Activated CD4-positive, alpha-beta memory T cell treated with anti-CD3 and anti-CD28 coated beads for 36 hours (primary cell): ENCODE results near the gene GALNT2. TPM values are rescaled to one million over a fixed set of nuclear protein-coding genes. Genes with fewer than 3 reads are reported as not detected.
A peak's percentile ranks its signal among the peaks of the same experiment; 100 is the strongest.

Source experiments
- CTCF ChIA-PET: fragments of 350-600 bp; sonication (Branson Sonifier 250); formaldehyde crosslinking; loops from one replicate; lab custom pipeline; 2021; ENCODE audit warnings: antibody characterized with exemption, inconsistent platforms; lab: Charles Lee
- POLR2A ChIA-PET: fragments of 350-600 bp; sonication (Branson Sonifier 250); formaldehyde crosslinking; loops from one replicate; lab custom pipeline; 2021; ENCODE audit warnings: antibody characterized with exemption; lab: Charles Lee
- DNase-seq: peaks from one replicate; pipeline ENCODE4 v3.0.0-alpha.2; 2020
- H3K27ac Mint-ChIP-seq: one replicate; pipeline ENCODE4 v1.8.0; 2021; ENCODE audit warnings: mixed read lengths
- H3K27me3 Mint-ChIP-seq: one replicate; pipeline ENCODE4 v1.8.0; 2021; ENCODE audit warnings: mixed read lengths
- H3K36me3 Mint-ChIP-seq: one replicate; pipeline ENCODE4 v1.8.0; 2021; ENCODE audit warnings: mixed read lengths
- H3K4me1 Mint-ChIP-seq: one replicate; pipeline ENCODE4 v1.8.0; 2021; ENCODE audit warnings: low read depth, mixed read lengths
- H3K4me3 Mint-ChIP-seq: one replicate; pipeline ENCODE4 v1.8.0; 2021; ENCODE audit warnings: mild to moderate bottlenecking, mixed read lengths
- H3K9me3 Mint-ChIP-seq: one replicate; pipeline ENCODE4 v1.8.0; 2021; ENCODE audit warnings: mixed read lengths
- intact Hi-C: fragments of 100-400 bp; cut with micrococcal nuclease; formaldehyde crosslinking; loops from one replicate; pipeline ENCODE4 v1.15.1; 2023
- total RNA-seq, 2 experiments: library from RNA; stranded (reverse); gene quantifications; one replicate each; pipeline ENCODE4 v1.2.3, GENCODE V29; 2021

The GALNT2 gene
- total RNA-seq, 2 experiments from 2014 or later: 49.5 to 51.0 TPM

DNA sequence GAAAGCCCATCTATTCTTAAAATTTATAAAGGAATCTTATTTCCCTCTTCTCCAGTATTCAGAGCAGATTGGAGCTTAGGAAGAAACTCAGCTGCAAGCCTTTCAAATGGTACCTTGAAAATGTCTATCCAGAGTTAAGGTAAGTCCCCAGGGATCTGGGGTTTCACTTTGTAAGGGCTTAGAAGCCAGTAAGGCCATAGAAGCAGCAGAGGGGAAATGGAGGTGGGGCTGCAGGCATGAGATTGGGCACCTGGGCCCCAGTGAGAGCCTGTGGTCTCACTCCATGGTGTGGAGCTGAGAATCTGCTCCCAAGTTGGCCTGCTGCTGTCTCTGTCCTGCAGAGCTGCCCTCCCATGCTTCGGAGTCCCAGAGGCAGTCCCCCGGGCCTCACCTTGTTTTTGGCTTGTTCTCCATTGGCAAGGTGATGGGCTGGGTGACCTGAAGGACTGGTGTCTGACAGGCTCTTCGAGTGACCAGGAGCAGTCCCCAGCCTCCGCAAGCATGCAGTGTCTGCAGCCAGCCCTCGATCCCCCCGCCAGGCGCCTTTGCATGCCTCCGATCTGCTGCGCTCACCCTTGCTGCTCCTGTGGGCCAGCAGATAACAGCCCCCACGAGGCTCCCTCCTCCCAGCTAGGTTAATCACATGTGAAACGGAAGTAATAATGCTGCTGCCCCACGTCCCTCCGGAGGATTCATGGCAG, 196.0 kb downstream of the GALNT2 start:
- Mint-ChIP-seq H3K36me3 (peaks cover 34% of the 10 kb centered on the region), H3K4me3 (no peak overlapping the region), H3K27ac (no peak overlapping the region), H3K9me3 (no peaks in the 10 kb centered on the region), H3K27me3 (no peaks in the 10 kb centered on the region), H3K4me1 (no peaks in the 10 kb centered on the region)
- ChIA-PET CTCF (no interaction called here), POLR2A (no interaction called here)
- DNase-seq: no peak
- intact Hi-C loops: no loop called here

DNA sequence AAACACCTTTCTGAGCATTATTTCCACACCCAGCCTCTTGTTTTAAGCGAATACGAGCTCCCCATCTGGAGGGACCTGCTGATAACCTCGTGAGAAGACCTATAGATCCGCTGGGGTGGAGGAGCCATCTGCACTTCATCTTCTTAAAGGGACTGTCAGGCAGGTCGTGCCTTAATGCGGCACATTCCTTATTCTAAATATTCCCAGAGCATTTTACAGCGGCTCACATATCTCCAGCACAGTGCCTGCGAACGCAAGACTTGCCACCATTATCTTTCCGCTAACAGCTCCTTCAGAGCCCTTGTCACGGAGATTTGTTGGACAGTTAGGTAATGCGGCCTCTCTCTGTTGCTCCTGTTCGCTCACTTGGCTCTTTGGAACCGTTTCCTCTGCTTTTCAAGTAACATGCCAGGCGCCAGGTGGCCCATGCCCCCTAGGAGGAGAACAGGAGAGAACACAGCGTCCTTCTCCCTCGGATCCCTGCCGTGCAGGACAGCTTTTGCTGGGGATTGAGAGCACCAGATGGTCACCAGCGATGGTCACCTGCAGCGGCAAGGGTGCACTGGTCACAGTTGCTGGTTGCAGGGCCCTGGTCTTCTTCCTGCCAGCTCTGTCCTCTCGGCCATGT, 196.6 kb downstream of the GALNT2 start:
- no peak for DNase-seq
- Mint-ChIP-seq H3K4me1 (no peaks in the 10 kb centered on the region), H3K36me3 (peaks cover 34% of the 10 kb centered on the region), H3K4me3 (no peak overlapping the region), H3K9me3 (no peaks in the 10 kb centered on the region), H3K27me3 (no peaks in the 10 kb centered on the region), H3K27ac (no peak overlapping the region)
- intact Hi-C loops: no loop called here
- ChIA-PET POLR2A (no interaction called here), CTCF (no interaction called here)

DNA sequence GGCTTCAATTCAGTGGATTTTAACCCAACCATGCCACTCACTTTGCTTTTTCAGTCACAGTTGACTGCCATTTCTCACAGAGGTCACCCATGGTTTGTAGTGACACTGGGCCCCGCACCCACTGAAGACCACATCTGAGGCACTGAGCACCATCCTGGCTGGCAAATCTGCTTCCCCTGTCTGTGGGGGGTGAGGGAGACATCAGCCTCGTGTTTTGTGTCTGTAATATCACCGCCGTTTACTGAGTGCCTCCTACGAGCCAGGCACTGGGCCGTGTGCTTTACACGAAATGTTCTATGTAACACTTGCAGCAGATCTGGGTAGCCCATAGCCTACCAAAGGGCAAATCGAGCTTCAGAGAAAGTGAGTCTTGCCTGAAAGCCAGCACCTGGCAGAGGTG, 197.3 kb downstream of the GALNT2 start:
- H3K4me1 Mint-ChIP-seq: peaks cover 2% of the 10 kb centered on the region
- no peak overlapping the region for H3K27ac Mint-ChIP-seq
- no peak for DNase-seq
- peaks cover 33% of the 10 kb centered on the region for H3K36me3 Mint-ChIP-seq
- no peak overlapping the region for H3K4me3 Mint-ChIP-seq
- CTCF ChIA-PET: no interaction called here
- H3K9me3 Mint-ChIP-seq: no peaks in the 10 kb centered on the region
- POLR2A ChIA-PET: interaction anchor here (0.6 kb wide), 2 partner anchors 78 to 838 kb away, joined by 3 read pairs; no protein-coding TSS in a partner anchor
- intact Hi-C loops: no loop called here
- H3K27me3 Mint-ChIP-seq: no peaks in the 10 kb centered on the region

DNA sequence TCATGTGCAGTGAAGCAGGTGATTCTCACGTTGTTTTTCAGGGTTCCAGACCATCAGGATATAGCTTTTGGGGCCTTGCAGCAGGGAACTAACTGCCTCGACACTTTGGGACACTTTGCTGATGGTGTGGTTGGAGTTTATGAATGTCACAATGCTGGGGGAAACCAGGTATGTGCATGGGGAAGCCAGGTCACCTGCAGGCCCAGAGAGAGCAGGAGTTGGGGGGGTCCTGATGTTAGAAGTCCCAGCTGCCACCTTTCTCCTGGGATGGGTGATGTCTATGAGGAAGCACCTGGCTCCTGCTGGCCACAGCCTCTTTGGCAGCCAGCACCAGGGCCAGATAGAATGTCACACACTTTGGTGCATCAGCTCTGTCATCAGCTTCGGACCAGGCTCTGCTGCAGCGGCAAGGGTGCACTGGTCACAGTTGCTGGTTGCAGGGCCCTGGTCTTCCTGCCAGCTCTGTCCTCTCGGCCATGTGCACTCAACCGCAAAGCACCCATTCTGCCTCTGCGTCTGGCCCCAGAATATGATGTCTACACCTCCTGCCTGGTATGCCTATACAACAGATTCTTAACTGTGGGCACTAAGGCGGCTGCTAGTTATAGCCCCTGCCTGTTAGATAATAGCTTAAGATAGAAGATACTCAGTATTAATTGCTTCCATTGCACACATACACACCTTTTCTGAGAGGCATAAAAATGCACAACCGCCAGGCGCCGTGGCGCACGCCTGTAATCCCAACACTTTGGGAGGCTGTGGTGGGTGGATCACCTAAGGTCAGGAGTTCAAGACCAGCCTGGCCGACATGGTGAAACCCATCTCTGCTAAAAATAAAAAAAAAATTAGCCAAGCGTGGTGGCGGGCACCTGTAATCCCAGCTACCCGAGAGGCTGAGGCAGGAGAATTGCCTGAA, 198.4 kb downstream of the GALNT2 start:
- CTCF ChIA-PET: no interaction called here
- intact Hi-C loops: no loop called here
- no peaks in the 10 kb centered on the region for H3K9me3 Mint-ChIP-seq
- H3K36me3 Mint-ChIP-seq: peaks cover 29% of the 10 kb centered on the region
- H3K4me3 Mint-ChIP-seq: no peak overlapping the region
- peaks cover 8% of the 10 kb centered on the region for H3K4me1 Mint-ChIP-seq
- DNase-seq: no peak
- H3K27ac Mint-ChIP-seq: no peak overlapping the region
- no peaks in the 10 kb centered on the region for H3K27me3 Mint-ChIP-seq
- POLR2A ChIA-PET: no interaction called here

DNA sequence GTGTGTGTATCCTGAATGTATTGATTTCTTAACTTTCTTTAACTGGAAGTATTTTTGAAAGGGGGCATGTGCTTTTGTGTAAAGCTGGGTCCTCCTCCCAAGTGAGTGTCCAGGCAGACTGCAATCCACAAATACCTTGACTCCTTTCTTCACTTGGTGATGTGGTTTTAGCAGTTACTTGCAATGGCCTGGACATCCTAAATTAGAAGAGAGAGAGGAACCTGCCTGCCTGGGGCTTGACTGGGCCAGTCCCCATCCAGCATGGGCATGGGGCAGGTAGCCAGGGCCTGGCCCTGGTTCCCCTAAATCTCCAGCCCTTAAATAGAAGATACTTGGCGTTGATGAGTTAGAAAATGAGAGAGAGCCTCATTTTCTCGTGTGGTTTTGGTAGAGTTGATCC, 199.4 kb downstream of the GALNT2 start:
- Mint-ChIP-seq H3K27me3 (no peaks in the 10 kb centered on the region), H3K9me3 (no peaks in the 10 kb centered on the region), H3K4me3 (no peak overlapping the region), H3K36me3 (peaks cover 29% of the 10 kb centered on the region), H3K4me1 (peaks cover 18% of the 10 kb centered on the region), H3K27ac (no peak overlapping the region)
- DNase-seq: no peak
- ChIA-PET POLR2A (no interaction called here), CTCF (no interaction called here)
- intact Hi-C loops: no loop called here

DNA sequence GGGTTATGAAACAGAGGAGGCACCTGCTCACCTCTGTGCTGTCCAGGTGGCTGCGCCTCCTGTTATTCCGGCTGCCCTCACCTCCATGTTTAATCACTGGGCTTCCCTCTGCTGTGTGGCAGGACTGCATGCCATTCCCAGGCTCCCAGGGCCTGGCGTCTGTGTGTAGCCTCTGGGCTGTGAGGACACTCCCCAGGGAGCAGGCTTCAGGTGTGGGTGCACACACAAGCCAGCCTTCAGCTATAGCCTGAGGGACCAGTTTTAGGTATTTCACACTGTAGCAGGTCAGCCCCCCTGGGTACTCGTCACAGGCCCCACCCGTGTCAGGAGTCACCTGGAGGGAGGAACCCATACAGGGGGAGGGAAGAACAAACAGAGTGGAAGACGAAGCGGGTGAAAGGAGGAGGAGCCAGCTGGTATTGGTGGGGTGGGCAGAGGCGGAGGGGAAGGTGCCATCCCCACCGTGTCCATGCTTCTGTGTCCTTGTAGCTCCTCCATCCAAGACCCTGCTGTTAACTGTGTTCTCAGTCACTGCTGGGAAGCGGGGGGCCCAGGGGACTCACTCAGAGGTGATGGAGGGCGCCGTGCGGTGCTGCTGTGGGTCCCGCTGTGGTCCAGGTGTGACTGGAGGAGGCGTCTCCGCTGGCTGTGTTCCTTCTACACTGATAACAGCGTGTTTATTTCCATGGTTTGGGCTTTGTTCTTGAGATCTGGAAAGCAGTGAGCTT, 200.5 kb downstream of the GALNT2 start:
- H3K27ac Mint-ChIP-seq: no peak overlapping the region
- intact Hi-C loops: no loop called here
- H3K27me3 Mint-ChIP-seq: no peaks in the 10 kb centered on the region
- no peak for DNase-seq
- ChIA-PET CTCF (no interaction called here), POLR2A (no interaction called here)
- H3K9me3 Mint-ChIP-seq: no peaks in the 10 kb centered on the region
- H3K4me3 Mint-ChIP-seq: no peak overlapping the region
- H3K36me3 Mint-ChIP-seq: peaks cover 28% of the 10 kb centered on the region
- peaks cover 20% of the 10 kb centered on the region for H3K4me1 Mint-ChIP-seq

DNA sequence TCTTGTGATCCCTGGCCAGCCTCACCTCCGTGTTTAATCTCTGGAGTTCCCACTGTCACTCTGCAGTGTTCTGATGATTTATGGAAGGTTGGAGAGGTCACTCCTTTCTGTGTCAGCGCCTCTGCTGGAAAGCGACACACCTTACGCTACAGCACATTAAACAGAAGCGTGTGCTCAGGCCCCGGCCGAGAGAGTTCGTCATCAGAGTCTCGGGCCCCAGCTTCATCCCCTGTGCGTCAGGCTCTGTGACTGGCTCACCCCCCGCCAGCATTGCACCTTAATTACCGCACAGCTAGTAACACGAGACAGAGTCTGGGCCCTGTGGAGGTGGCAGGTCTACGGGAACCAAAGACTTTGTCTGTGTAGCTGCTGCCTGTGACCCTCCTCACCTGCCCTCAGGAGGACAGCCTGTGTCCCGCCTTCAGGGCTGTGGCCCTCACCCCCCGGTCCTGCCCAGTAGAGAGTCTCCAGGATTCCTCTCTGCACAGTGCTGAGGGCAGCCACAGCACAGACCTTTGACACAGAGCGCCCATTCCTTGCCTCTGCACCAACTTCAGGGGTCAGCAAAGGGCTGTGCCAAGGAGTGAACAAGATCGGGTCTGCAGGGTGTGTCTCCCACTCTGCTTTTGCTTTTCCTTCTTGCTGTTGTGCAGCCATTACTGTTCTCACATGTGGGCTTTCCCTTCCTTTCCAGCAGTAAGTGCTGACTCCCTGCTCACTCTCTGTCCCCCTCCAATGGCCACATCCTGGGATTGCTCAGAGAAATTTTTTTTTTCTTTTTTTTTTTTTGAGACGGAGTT, 201.5 kb downstream of the GALNT2 start:
- ChIA-PET CTCF (no interaction called here), POLR2A (no interaction called here)
- no peak for DNase-seq
- Mint-ChIP-seq H3K9me3 (no peaks in the 10 kb centered on the region), H3K4me3 (no peak overlapping the region), H3K27ac (peak overlapping the region; percentile 18), H3K36me3 (peaks cover 24% of the 10 kb centered on the region), H3K27me3 (no peaks in the 10 kb centered on the region), H3K4me1 (peaks cover 21% of the 10 kb centered on the region)
- intact Hi-C loops: no loop called here

DNA sequence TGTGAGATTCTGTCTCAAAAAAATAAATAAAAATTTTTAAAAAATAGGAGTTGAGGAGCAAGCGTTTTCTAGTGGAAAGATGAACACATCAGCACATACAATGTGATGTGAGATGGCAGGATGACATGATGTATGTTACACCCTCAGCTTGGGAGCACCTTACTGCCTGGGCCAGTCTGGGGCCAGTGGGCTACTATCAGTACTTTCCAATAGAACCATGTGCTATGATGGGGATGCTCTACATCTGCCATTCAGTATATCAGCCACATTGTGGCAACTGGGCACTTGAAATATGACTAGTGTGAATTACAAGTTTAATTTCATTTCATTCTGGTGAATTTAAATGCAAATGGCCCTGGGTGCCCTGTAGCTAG, 203.1 kb downstream of the GALNT2 start:
- POLR2A ChIA-PET: interaction anchor here (1.0 to 1.3 kb wide), 3 partner anchors 36 to 166 kb away, joined by 3 to 4 read pairs (median 4); no protein-coding TSS in a partner anchor
- intact Hi-C loops: loop anchor here (1.0 to 2.0 kb wide), 2 partner anchors 30 to 35 kb away; no protein-coding TSS in a partner anchor

DNA sequence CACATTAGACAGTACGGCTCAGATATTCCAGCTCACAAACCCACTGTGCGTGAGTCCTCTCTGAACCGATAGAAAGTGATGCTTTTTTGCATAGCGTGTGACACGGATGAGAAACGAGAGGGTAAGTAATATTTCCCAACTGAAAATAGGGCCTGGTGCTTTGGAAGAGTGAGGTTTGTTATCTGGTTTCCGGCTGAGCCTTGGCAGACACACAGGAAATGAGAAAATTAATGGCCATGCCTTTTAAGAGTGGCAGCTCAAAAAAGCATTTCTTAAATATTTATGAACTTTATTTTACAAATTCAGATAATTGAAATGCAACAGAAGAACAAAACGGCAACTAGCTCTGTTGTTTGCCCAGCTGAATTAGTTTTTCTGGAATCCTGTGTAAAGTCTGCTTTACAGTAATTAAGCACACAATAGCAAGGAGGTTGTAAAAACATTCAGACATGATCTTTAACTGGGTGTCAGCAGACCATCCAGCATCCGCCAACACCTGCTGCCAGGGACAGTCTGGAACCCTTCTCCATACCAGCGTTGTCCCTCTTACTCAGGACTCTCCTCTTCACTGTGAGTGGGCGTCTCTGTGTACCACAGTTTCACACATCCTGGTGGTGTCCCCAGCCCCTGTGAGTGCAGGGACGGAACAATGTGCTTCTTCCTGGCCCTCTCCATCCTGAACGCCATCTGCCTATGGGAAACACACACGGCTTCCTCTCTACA, 203.7 kb downstream of the GALNT2 start:
- peaks cover 25% of the 10 kb centered on the region for H3K4me1 Mint-ChIP-seq
- POLR2A ChIA-PET: interaction anchor here (1.0 to 1.3 kb wide), 3 partner anchors 35 to 166 kb away, joined by 3 to 4 read pairs (median 4); no protein-coding TSS in a partner anchor
- intact Hi-C loops: loop anchor here (1.0 to 2.0 kb wide), 2 partner anchors 30 to 34 kb away; no protein-coding TSS in a partner anchor
- no peaks in the 10 kb centered on the region for H3K27me3 Mint-ChIP-seq
- peak overlapping the region; percentile 84 for H3K27ac Mint-ChIP-seq
- DNase-seq: peak; percentile 51
- CTCF ChIA-PET: interaction anchor here (0.8 to 1.4 kb wide), 3 partner anchors 38 to 160 kb away, joined by 3 to 5 read pairs (median 3); no protein-coding TSS in a partner anchor
- no peaks in the 10 kb centered on the region for H3K9me3 Mint-ChIP-seq
- H3K36me3 Mint-ChIP-seq: peaks cover 9% of the 10 kb centered on the region
- H3K4me3 Mint-ChIP-seq: no peak overlapping the region

More for the DNA sequence above, 203.1 kb downstream of the GALNT2 start:
- Mint-ChIP-seq H3K9me3 (no peaks in the 10 kb centered on the region), H3K4me3 (no peak overlapping the region), H3K4me1 (peaks cover 25% of the 10 kb centered on the region), H3K27me3 (no peaks in the 10 kb centered on the region), H3K27ac (peak overlapping the region; percentile 84), H3K36me3 (peaks cover 13% of the 10 kb centered on the region)
- CTCF ChIA-PET: interaction anchor here (0.8 to 1.4 kb wide), 4 partner anchors 39 to 609 kb away, joined by 3 to 5 read pairs (median 3); no protein-coding TSS in a partner anchor
- no peak for DNase-seq

DNA sequence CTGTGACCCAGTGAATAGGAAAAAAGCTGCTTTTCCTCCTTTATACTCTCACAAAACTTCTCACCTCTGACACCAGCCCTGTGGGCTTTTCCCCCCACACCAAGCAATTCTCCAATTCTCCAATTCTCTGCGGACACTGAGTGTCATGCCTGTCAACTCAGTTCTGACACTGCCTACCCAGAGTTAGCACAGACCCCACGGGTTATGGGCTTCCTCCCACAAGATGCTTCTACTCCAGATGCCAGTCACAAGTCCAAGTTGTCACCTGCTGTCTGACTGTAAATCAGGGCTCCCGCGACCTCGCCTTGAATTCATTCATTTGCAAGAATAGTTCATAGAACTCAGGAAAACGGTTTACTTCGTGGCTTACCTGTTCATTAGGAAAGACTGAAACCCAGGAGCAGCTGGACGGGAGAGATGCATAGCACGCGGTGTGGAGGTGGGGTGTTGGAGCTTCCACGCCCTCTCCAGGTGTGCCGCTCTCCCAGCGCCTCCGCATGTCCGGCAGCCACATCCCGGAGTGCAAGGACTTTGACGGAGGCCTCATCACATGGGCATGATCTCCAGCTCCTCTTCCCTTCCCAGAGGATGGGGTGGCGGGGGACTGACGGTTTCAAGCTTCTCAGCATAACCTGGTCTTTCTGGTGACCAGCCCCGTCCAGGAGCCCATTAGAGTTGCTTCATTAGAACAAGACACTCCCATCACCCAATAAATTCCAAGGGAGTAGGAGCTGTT, 204.4 kb downstream of the GALNT2 start:
- no peaks in the 10 kb centered on the region for H3K9me3 Mint-ChIP-seq
- H3K27ac Mint-ChIP-seq: peak overlapping the region; percentile 84
- no peak overlapping the region for H3K4me3 Mint-ChIP-seq
- ChIA-PET POLR2A (interaction anchor here (1.0 to 1.3 kb wide), 2 partner anchors 34 to 167 kb away, joined by 4 read pairs; no protein-coding TSS in a partner anchor), CTCF (interaction anchor here (0.9 kb wide), 1 partner anchor 61 kb away, joined by 3 read pairs; no protein-coding TSS in a partner anchor)
- H3K36me3 Mint-ChIP-seq: peaks cover 11% of the 10 kb centered on the region
- no peaks in the 10 kb centered on the region for H3K27me3 Mint-ChIP-seq
- H3K4me1 Mint-ChIP-seq: peaks cover 25% of the 10 kb centered on the region
- DNase-seq: no peak
- intact Hi-C loops: loop anchor here (2.0 kb wide), 1 partner anchor 33 kb away; no protein-coding TSS in a partner anchor
